ENCODE measurements around the gene FBXO39. TPM values are rescaled to one million over a fixed set of nuclear protein-coding genes. Genes with fewer than 3 reads are reported as not detected.
"Not testable (repeated sequence)": the region's sequence is repeated elsewhere in the genome, so short reads cannot be mapped to it uniquely, and the experiment has no call there.

The FBXO39 gene
- total RNA-seq, 1 donor from 2014 or later = 6.4 TPM

GRCh38 chr17:6787081-6787693 is 11.2 kb downstream of the FBXO39 start:
- intact Hi-C loops (cut with micrococcal nuclease) = no loop called here

DNA sequence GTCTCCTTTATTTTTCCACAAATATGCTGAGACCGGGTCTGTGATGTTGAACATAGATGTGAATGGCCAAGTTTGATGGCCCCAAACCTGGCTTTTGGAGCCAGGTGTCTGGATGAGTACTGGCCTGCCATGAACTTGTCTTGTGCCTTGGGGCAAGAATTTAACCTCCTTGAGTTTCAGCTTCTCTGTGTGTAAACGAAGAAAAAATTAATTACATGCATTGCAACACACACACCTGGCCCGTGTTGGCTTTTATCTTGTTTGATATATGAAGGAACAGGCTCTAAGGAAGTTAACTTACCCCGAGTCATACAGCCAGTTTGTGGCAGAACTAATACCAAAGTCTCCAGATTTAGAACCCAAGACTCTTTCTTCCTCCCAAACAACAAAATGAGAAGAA is 13.1 kb downstream of the FBXO39 start:
- intact Hi-C loops (cut with micrococcal nuclease) = no loop called here

GRCh38 chr17:6793748-6794493 is 17.9 kb downstream of the FBXO39 start:
- intact Hi-C loops (cut with micrococcal nuclease) = no loop called here

DNA sequence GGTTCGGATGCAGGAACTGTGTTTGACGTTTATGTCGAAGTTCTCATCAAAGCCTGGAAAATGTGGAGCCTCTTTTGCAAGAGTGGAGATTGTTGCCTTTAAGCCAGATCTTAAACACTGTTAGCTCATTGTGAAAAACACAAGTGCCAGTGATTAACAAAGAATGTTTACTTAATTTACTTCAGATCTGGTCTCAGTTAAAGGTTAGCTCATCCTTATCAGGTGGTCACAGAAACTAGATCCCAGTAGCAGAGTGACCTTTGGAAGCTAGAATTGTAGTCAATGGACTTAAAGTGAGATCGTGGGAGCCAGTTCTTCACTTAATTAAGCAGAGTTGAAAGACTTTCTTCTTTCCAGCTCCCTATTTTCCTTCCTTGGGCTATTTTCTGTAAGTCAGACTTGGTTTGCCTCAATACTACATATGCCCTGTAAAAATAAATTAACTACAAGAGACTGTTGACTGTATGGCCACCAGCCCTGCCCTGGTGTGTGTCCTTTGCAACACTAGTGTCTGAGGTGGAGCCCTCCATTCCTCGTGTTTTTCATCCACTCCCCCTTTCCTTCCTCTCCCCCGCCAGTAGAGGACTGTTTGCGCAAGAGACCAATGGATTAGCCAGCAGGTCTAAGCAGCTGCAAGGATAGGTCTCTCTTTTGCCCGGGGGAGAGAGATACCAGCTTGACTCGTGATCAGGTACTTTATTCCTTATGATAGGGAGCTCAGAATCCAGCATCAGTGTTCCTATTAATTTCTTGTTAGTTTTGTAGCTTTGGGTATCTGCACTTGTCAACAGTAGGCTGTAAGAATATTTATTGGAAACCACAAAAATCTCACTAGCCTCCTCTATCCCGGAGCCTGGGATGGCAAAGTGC is 20.2 kb downstream of the FBXO39 start:
- intact Hi-C loops (cut with micrococcal nuclease) = no loop called here

DNA sequence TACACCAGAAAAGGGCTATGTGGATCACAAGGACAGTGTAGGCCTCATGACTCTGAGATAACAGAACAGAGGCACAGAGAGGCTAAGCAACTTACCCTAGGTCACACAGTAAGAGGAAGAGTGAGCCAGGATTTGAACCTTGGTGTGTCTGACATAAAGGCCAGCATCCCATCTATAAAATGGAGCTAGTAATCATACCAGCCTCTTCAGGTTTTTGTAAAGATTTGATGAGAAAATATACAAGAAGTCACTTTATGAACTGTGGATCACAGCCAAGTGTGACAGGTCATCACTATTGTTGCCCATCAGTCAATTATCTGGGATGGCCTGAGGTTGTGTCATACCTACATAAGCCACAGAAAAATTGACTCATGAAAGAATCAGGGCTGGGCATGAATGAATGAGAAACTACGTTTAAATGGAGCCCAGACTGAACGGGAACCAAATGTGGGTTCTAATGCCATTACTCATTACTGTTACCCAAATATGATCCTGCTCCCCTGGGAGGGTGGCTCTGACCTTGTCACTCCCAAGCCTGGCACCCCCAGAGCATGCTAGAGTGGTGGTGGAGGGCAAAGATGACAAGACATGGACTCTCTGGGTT is 21.0 kb downstream of the FBXO39 start:
- intact Hi-C loops (cut with micrococcal nuclease) = no loop called here

DNA sequence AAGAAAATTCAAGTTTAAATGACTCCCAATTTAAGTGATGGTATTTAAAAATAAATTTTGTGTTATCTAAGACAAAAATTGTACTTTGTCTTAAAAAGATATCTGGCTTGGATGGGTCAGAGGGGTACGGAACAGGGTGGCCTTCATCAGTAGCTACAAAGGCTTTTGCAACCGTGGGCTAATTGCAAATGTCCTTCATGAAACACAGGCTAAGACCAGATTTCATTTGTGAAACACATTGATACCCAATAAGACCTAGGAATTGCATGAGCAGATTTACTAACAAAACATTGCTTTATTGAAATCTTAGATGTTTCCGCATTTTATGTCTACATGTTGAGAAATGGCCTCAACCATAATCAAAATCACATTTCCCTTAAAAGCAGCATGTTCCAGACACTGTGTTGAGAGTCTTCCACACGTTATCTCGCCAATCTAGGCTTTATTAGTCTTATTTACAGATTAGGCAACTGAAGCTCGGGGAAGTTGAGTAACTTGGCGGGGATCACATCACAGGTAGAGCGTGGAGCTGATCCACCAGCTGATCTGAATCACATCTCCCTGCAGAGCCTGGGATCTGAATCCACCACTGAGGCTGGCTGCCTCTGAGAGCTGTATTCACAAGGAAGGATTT is 21.8 kb downstream of the FBXO39 start:
- intact Hi-C loops (cut with micrococcal nuclease) = no loop called here

DNA sequence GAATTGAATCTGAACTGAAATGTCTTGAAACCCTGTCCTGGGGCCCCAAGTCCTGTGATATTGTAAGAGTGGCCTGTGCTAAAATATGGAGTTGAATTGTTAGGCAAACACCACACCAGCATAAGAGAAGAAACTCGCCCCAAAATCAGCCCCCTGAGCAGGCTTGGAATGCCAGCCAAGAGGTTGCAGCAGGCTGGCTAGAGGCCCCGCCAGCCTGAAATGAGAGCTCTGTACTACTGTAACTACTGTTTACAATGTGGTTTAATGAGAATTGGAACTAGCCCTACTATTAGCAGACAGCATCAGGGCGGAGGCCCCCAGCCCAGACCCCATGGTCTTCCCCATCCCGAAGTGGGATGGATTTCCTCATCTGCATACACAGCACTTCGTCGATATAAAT is 23.7 kb downstream of the FBXO39 start:
- intact Hi-C loops (cut with micrococcal nuclease) = no loop called here

GRCh38 chr17:6800422-6801027 is 24.5 kb downstream of the FBXO39 start:
- intact Hi-C loops (cut with micrococcal nuclease) = no loop called here

GRCh38 chr17:6811510-6811909 is 35.5 kb downstream of the FBXO39 start:
- intact Hi-C loops (cut with micrococcal nuclease) = no loop called here

DNA sequence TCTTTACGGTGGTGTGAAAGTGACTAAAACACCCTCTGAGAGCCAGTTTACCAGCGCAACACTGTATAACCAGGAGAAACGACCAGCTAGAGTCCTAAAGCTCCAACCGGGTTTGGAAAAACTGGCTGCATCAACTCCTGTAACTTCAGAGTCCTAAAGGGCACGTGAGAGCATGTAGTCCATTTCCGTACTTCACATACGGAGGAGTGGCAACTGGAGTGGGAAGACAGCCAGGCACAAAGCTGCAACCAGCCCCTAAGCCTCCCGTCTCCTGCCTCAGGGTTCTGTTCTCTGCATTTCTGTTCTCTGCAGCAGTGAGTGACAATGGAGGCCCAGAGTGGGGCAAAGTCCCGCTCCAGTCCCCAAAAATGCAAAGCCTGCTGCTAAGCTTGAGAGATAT is 36.3 kb downstream of the FBXO39 start:
- intact Hi-C loops (cut with micrococcal nuclease) = no loop called here

DNA sequence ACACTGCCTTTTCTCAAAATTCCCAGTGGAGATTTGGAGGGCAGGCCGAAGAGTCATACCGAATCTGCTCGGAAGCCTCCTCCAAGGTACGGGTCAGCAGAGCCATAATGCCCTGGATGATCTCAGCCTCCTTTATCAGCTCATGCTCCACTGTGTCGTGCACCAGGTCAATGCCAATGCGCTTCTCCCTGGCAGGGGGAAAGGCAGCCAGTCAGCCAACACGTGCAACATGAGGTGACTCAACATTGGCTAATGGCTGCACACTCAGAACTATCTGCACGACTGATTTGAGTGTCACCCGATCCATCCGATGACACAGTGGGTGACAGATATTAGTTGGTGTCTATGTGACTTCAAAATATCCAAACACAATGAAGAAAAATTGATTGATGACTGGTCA is 39.8 kb downstream of the FBXO39 start:
- intact Hi-C loops (cut with micrococcal nuclease) = no loop called here

- intact Hi-C loops (cut with micrococcal nuclease) = not testable (repeated sequence)
Observed at GRCh38 chr17:6816368-6816767, 40.4 kb downstream of the FBXO39 start.

GRCh38 chr17:6818938-6819337 is 42.9 kb downstream of the FBXO39 start:
- intact Hi-C loops (cut with micrococcal nuclease) = no loop called here

GRCh38 chr17:6823011-6823442 is 47.0 kb downstream of the FBXO39 start:
- intact Hi-C loops (cut with micrococcal nuclease) = no loop called here

DNA sequence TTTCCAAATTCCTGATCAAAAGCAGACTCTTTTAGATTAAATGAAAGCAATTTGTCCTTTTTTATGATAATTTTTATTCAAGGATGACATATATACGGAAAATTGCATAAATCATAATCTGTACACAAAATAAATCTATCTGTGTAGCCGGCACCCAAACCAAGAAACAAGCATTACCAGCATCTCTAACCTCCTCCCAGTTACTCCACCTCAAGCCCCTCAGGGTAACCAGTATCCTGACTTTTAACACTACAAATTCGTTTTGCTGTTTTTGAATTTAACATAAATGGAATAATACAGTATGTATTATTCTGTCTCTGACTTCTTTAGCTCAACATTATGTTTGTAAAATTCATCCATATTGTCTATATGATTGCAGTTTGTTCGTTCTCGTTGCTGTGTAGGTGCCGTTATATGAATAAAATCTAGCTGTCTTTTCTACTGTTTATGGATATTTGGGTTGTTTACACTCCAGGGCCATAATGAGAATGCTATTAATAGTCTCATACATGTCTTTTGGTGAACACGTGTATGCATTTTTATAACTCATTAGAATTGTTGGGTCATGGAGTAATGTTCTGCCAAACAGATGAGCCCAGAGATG is 54.5 kb downstream of the FBXO39 start:
- intact Hi-C loops (cut with micrococcal nuclease) = no loop called here

DNA sequence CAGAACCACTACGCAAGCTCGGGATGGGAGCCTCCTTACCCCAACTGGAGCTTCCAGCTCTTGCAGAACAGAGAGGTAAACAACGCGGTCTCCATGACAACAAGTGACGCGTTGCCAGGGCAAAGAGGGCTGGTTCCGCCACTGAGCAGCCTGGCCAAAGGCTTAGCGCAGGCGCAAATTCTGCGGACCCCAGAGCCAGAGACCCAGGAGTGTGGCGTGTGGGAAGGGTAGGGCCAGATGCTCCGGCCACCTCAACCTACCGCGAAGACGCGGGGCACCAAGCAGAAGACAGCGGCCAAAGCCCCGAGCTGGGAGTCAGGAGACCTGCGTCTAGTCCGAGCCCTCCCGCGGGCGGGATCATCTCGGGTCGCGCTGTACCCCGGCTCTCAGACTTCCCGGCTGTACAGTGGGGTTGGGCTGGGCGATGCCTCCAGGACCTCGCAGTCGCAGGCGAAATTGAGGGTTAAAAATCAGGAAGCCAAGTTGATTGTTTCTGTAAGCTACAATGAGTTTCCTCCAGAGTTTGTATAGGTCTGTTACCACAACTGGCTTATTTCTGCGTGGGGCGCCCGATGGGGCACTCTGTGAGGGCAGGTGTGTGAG is 55.7 kb downstream of the FBXO39 start, which contains the start of gene TEKT1:
Gene TEKT1, minus strand, starts transcription at position 69 of the 603 bp plus-strand sequence. CDS start 1,353 bp downstream, outside the sequence.
- intact Hi-C loops (cut with micrococcal nuclease) = loop anchor here (1.0 kb wide), 1 partner anchor 75 kb away; the partner anchor contains the start of gene XAF1
